Kasumi-1 (cell line): ENCODE data around the gene RHBDL1.

Experiments
- DNase-seq, 2 experiments: peaks; one replicate each; lab custom pipeline; 2025; lab: John Stamatoyannopoulos, UW

The RHBDL1 gene

DNA sequence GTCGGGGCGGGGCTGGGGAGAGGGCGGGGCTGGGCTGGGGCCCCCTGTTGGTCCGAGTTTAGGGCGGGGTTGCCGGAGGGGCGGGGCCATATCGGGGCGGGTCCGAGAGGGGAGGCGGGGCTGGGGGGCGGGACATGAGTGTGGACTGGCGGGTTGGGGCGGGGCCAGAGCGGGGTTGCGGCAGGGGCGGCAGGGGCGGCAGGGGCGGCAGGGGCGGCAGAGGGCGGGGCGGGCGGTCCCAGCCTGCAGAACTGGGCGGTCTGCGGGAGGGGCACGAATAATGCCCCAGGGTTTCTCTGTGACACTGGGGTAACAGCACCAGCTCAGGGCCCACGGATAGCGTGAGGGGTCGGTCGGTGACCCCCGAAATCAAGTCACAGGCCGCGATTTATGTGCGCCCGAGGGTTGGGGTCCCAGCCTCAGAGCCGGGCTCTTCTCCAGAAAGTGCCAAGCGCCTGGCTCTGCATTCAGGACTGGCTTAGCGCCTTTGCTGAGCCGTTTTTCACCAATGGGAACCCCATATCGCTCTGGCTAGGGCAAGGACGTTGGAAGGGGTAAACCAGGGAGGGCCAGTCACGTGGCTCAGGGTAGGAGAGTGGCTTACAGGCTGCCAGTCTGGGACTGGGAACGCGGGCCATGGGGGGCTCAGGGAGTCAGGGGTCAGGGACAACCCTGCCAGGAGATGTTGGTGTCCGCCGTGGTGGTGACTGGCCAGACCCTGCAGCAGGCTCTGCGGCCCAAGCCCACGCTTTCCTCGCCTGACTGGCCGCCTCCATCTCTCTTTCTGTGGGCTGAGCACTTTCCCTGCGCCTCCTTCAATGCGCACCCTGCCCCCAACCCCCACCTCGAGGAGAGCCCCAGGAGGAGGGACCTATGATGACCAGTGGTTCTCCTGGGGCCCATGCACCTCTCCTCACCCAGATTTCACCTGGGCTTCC, 38.1 kb upstream of the RHBDL1 start:
- peak; percentile 24 to 37 for DNase-seq

DNA sequence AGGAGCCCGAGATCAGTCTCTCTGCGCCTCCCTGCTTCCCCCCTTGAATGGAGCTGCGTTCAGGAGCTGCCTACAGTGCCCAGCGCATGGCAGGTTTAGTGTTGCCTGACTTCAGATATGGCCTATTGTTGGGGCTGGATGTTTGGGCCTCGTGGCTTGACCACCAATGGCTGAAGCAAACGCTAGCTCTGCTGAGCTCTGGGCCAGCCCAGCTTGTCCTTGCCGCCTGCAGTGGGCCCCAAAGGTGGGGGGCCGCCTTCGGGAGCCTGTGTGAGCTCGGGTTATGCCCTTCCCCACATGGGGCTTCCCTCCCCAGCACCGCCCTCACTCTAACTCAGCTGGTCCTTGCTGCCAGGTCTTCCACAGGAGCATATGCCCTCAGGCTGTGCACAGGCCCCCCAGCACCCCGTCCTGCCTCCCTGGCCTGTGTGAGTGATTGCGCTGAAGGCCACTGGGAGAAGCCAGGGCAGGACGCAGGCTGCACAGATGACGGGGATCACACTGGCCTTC, 37.4 kb upstream of the RHBDL1 start:
- no peak for DNase-seq

DNA sequence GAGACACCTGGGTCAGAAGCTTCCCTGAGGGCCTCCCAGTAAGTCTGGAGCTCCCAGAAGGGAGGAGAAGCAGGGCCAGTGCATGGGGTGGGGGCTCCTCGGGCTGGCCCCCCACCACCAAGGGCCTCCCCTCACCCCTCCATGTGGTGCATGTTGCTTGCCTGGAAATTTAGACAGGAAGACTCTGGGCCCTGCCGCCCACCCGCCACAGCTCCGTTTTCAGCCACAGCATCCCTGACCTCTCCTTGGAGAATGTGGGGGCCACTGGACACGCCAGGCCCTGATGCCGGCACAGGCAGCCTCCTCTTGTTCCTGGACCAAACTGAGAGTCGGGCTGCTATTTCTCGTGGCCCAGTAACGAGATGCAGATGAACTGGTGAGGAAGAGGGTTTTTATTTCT, 36.6 kb upstream of the RHBDL1 start:
- no peak for DNase-seq

DNA sequence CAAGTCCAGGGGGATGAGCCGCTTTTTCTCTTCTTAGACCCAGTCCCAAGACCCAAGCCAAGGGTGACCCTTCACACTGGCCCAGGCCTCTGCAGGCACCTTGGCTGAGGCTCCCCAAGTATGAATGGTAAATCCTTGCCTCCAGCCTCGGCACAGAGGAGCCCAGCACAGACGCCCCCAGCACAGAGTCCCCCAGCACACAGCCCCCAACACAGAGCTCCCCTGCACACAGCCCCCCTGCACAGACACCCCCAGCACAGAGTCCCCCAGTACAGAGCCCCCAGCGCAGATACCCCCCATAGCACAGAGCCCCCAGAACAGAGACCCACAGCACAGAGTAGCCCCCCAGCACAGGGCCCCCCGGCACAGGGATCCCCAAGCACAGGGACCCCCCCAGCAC, 34.9 kb upstream of the RHBDL1 start:
- no peak for DNase-seq

DNA sequence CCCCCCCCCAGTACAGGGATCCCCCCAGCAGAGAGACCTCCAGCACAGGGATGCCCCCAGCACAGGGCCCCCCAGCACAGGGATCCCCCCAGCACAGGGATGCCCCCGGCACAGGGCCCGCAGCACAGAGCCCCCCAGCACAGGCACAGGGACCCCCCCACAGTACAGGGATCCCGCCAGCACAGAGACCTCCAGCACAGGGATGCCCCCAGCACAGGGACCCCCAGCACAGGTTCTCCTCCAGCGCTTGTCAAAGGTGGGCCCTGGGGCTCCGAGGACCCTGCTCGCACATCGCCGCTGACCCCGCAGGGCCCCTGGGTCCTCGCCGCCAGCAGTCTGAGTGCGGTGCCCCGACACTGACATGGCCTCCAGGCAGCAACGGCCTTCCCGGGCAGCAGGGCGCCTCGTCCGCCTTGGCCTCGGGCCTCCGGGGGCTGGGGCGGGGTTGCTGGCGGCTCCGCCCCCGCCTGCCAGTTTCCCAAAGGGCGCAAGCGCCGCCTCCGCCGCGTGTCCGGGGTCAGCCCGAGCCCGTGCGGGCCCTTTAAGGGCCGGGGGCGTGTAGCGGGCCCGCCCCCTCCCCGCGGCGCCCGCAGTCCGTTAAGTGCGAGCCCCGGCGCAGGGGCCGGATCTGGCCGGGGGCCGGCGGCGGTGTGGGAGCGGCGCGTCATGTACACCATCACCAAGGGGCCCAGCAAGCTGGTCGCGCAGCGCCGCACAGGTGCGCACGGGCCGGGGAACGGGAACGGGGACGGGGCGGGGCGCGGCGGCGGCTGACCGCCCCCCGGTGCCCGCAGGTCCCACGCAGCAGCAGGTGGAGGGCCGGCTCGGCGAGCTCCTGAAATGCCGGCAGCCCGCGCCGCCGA, 33.9 kb upstream of the RHBDL1 start, which contains the start of gene MCRIP2:
Gene MCRIP2, plus strand, starts transcription at position 503 of the 863 bp plus-strand sequence. Its CDS starts 164 bp downstream, at position 667.
- DNase-seq: peak; percentile 22 to 46

DNA sequence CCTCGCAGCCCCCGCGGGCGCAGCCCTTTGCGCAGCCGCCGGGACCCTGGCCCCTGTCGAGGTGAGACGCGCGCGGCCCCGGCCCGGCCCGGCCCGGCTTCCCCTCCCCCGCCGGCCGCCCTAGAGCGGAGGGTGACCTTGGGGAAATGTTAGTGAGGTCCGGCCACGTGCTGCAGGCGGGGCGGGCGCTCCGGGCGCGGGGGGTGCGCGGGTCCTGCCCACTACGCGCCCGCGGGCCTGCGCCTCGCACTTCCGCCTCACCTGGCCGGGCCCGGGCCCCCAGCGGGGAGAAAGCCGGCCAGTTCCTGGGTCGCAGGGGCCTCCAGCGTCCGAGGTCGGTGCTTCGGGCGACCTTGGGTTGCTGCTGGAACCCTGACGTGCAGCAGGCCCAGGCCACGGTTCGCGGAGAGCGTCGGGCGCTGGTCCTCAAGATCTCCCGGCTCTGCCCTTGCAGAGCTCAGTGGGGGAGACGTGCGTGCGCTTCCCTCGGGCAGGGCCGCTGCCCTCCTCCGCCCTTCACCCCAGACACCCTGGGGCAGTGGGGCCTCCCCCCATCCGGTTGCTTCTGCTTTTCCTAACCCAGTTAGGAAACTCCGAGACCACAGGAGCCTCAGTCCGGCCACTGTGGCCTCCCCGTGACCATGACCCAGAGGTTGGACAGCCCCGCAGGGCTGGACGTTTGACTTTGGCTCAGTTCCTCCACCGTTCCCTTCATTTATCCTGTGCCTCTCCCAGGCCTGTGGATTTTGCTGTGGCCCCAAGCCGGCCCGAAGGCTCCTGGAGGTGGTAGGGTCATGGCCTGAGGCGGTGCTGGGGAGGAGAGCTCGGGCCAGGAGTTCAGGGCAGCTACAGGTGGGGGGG, 33.1 kb upstream of the RHBDL1 start:
- DNase-seq: no peak

DNA sequence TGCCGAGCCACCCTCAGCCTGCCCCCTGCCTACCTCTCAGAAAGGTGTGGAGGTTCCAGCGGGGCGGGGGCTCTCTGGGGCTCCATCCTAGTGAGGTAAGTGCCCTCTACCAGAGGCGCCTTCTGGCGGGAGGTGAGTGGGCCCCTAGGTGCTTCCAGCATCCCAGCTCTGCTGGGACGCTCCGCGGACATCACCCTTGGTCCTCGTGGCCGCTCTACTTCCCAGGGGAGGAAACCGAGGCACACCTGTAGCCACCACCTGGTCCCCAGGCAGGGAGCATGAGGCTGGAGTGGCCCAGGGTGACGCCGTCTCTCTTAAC, 32.5 kb upstream of the RHBDL1 start:
- no peak for DNase-seq

DNA sequence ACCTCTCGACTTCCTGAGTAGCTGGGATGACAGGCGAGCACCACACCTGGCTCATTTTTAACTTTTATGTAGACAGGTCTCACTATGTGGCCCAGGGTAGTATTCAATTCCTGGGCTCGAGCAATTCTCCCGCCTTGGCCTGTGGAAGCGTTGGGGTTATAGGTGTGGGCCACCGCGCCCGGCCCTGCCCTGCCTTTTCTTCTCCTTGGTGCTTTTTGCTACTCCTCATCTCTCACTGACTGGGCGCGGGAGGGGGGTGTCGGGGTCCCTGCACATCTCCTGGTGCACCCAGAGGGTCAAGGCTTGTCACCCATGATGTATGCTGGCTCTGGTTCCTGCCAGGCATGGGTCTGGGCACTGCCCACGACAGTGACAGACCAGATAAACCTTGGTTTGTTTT, 30.9 kb upstream of the RHBDL1 start:
- no peak for DNase-seq

DNA sequence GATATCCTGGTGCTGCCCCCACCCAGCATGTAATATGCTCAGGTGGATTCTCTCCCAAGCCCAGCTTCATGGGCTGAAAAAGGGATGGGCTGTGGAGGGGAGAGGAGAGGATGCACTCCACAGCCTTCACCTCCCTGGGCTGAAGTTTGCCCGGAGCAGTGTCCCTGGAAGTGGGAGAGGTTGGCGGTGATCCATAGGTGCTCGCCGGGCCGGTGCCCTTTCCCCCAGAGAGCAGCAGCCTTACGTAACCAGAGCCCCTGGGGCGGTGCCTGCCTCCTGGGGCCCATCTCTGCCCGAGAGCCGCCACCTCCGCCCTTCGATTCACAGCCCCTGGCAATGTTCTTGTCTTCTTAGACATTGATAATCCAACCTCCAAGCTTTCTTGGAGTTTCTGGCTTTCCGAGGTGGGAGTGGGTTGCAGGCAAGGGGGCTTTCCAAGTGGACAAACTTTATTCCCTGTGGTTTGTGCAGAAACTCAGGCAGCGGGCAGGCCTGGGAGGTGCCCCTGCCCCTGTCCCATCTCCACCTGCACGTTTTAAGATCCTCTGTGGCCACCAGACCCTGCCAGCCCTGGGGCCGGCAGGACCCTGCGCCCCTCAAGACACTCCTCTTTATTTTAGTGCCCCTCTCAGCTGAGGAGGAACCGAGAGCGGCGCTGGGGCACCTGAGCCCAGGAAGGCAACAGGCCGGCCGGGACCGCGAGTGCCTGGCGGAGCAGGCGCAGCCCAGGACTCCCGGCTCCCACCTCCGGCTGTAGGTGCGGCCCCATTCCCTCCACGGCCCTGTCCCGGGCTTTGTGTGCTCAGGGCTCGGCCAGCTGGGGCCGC, 29.4 kb upstream of the RHBDL1 start:
- no peak for DNase-seq

DNA sequence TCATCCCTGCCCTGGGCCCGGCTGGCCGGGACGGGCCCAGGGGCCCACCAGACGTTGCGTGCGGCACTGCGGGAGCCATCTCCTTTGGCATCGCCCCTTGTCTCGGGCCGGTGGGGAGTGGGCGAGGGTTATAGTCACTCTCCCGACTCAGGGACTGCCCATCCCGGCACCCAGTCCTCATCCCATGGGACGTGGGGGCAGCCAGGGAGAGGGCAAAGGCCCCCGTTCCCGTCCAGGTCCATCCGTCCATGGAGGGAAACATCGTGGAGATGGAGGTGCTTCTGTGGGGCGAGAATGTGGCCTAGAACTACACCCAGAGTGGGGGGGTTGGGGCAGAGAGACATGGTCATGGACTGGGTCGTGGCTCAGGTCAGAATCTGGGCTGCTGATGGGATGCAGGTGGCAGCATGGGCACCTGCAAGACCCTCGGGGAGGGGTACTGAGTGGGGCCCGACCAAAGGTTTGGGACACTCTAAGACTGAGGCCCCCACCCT, 28.7 kb upstream of the RHBDL1 start:
- no peak for DNase-seq

DNA sequence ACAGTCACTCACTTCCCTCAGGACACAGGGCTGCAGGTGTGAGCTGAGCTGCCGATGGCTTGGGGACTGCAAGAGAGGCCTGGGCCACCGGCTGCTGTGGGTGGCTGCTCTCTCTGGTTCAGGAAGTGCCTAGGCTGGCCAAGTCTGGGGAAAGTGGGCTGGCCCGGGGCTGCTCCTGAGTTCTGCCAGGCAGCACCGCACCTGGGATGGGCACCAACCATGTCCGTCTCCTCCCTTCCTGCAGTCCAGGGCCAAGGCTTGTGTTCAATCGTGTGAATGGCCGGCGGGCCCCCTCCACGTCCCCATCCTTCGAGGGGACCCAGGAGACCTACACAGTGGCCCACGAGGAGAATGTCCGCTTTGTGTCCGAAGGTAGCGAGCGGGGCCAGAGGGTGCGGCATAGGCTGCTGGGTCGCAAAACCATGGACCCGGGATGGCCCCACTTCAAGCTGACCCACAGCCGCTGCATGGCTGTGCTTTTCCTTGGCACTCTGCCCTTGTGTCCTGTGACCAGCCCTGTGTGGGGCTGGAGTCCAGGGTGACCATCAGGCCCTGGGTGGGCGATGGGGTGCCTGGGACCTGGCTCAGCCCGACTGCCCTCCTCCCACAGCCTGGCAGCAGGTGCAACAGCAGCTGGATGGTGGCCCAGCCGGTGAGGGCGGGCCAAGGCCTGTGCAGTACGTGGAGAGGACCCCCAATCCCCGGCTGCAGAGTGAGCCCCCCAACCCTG, 28.1 kb upstream of the RHBDL1 start:
- no peak for DNase-seq

DNA sequence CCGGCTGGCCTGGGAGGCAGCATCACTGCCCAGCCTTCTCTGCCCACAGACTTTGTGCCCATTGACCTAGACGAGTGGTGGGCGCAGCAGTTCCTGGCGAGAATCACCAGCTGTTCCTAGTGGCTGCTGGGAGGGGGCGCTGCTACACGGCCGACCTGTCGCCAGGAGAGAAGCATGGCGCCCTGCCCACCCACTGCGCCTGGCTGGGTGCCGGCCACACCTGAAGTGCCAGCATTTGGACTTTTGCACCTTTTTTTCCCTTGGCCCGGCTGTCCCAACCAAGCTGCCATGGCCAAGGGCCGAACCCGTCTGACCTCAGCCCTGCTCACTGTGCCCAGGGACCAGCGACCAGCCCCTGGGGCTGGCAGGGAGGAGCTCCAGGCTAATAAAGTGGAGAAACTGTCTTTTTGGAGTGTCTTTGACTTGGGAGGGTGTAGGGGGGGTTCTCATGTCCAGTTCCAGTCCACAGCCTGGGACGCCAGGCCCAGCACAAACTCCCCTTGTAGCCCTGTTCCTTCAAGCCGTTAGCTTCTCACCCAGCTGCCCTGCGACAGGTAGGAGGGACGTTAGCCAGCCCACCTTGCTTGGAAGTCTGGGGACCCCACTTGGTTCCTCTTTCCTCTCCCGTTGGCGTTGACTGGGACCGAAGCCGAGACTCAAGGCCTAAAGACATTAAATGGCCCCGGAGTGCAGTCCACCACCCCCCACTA, 27.2 kb upstream of the RHBDL1 start:
- peak in 1 of 2 experiments; percentile 18 for DNase-seq

DNA sequence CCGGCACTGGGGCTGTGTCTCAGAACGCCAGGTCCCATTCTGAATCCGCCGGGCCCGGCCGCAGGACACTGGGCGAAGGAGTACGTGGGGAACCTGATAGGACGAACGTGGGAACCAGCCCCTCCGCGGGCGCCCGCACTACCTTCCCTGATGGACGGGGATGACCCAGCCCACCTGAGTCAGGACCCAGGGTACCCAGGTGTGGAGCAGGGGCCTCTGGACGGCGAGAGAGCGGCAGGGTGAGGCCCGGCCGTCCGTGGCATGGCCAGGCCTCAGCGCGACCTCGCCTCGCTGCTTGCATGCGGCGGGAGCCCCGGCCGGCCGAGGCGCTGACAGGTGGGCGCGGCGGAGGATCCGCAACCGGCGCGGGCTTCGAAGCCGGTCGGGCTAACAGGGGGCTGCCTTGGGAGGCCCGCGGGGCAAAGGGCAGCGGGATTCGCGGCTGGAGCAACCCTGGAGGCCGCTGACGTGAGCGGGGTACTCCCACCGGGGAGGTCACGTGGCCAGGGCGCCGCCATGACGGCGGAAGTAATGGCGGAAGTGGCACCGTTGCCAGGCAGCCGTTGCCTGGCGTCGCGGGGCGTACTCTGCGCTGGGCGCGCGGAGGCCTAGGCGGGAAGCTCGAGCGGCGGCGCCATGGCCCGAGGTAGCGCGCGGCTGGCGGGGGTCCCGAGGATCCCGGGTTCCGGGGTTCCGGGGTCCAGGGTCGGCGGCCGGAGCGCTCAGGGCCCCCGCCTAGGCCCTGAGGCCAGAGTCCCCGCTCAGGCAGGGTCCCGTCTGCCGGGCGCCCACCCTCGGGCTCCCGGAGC, 26.5 kb upstream of the RHBDL1 start, which contains the start of gene WDR90:
Gene WDR90, plus strand, starts transcription at position 585 of the 809 bp plus-strand sequence. Its CDS starts 52 bp downstream, at position 637.
- DNase-seq: peak; percentile 55 to 63

DNA sequence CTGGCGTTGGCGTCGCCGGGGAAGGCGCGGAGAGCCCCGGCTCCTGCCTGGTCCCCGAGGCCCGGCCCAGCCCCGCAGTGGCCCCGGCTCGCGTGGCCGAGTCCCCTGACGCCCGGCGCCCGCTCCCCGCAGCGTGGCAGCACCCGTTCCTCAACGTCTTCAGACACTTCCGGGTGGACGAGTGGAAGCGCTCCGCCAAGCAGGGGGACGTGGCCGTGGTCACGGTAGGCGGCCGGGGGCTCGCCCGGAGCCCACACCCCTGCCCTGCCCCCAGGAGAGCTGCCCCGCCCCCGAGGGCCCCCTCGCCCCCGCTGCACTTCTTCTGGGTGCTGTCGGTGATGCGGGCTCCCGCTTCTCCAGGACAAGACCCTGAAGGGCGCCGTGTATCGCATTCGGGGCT, 25.8 kb upstream of the RHBDL1 start:
- DNase-seq: no peak

DNA sequence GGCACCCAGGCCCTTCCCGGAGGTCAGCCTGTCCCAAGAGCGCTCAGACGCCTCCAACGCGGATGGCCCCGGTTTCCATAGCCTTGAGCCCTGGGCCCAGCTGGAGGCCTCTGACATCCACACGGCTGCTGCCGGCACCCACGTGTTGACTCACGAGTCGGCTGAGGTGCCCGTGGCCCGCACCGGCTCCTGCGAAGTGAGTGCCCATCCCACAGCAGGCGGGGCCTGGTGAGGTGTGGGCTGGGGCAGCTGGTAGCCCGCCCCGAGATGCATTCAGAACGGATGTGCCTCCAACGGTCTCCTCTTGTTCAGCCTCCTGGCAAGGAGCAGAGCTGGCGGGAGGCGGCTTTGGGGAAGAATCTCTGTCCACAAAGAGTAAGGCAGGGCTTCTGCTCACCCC, 23.6 kb upstream of the RHBDL1 start:
- DNase-seq: no peak

DNA sequence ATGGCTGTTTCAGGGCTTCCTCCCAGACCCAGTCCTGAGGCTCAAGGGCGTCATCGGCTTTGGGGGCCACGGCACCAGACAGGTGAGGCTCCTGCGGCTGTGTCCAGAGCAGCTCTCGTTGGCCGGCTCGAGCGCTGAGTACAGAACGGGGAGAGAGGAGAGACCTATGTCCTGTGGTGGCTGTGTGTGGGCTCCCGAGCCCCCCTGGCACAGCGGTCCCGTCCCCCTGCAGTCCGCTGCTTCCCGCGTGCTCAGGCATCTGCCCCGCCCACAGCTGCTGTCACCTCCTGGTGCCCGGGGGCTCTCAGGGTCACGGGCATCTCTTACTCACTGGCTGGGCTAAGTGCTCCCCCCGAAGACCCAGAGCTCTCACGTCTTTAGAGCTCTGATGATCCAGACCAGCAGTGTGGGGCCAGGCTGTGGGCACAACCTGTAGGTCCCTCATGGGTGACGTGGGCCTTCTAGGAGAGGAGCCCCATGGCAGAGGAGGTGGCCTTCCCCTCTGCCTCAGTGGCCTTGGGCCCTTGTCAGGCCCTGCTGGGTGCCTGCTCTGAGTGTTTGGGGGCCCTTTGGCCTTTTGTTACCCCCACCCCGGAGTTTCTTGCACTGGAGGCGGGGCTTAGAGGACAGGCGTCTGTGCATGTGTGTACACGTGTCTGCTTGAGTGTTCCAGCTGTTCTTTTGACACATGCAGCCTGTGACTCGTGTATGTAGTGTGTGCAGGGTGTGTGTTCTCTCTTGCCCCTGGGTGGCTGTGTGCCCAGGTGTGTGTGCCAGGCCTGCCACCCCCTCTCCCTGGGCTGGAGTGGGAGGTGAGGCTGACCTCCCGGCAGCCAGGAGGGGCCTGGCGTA, 22.8 kb upstream of the RHBDL1 start:
- DNase-seq: no peak

DNA sequence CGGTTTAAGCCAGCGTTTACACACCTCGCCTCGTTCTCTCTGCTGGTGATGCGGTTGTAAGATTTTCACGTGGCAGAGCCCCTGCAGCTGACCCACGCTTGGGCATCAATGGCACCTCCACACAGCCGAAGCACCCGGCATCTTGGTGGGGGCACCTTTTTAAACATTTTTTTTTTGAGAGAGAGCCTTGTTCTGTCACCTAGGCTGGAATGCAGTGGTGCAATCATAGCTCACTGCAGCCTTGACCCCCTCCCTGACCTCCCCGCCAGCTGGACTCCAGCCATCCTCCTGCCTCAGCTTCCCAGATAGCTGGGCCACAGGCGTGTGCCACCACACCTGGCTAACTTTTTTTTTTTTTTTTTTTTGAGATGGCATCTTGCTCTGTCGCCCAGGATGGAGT, 21.4 kb upstream of the RHBDL1 start:
- no peak for DNase-seq
